ENCODE data around the gene DUS3L.
"Not testable (repeated sequence)": the region's sequence is repeated elsewhere in the genome, so short reads cannot be mapped to it uniquely, and the experiment has no call there.

Gene DUS3L

DNA sequence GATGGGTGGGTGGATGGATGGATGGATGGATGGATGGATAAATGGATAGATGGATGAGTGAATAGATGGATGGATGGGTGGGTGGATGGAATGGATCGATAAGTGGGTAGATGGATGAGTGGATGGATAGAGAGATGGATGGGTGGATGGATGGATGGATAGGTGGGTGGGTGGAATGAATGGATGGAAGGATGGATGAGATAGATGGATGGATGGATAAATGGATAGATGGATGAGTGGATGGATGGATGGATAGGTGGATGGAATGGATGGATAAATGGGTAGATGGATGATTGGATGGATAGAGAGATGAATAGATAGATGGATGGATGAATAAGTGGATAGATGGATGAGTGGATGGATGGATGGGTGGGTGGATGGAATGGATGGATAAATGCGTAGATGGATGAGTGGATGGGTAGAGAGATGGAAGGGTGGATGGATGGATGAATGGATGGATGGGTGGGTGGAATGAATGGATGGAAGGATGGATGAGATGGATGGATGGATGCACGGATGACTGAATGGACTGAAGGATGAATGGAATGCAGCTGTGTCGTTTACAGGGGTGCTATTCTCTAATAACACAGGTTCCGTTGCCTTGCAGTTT lies 28.2 kb downstream of the DUS3L start:
- no peak overlapping the region for H3K27ac ChIP-seq (ENCODE audit: low read length)
- no peak overlapping the region for H3K9ac ChIP-seq (ENCODE audit: low read length in 2 of 2)
- H3K4me1 ChIP-seq (ENCODE audit: control insufficient read depth, insufficient read depth, low read length) = no peaks in the 10 kb centered on the region
- H3K4me3 ChIP-seq (ENCODE audit: low read length in 2 of 2) = no peak overlapping the region
- H3K27me3 ChIP-seq (ENCODE audit: control insufficient read depth in 1 of 2, insufficient read depth in 2 of 2, low read length in 2 of 2) = peaks cover 0 to 4% of the 10 kb centered on the region in 2 donors
- peaks cover 0 to 3% of the 10 kb centered on the region in 2 donors for H3K9me3 ChIP-seq (ENCODE audit: control insufficient read depth in 2 of 2, low read length in 2 of 2)
- H3K36me3 ChIP-seq (ENCODE audit: control insufficient read depth in 2 of 2, insufficient read depth in 2 of 2, low read length in 2 of 2) = no peaks in the 10 kb centered on the region

DNA sequence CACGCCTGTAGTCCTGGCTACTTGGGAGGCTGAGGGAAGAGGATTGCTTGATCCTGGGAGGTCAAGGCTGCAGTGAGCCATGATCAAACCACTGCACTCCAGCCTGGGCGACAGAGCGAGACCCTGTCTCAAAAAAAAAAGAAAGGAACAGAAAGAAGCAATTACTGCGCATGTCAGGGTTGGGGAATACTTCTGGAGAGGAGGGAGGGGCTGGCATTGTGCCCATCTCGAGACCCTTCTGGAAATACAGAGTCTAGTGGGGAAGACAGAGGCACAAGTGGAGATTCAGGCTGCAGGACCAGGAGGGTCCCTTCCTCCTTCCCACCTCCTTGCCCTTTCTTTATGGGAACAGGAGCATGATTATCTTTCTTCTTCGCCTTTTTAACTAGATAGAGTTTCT lies 37.2 kb downstream of the DUS3L start:
- H3K9ac ChIP-seq (ENCODE audit: low read length in 2 of 2) = no peak overlapping the region
- H3K27ac ChIP-seq (ENCODE audit: low read length) = no peak overlapping the region
- no peak overlapping the region for H3K4me3 ChIP-seq (ENCODE audit: low read length in 2 of 2)
- no peaks in the 10 kb centered on the region for H3K9me3 ChIP-seq (ENCODE audit: control insufficient read depth in 2 of 2, low read length in 2 of 2)
- no peaks in the 10 kb centered on the region for H3K36me3 ChIP-seq (ENCODE audit: control insufficient read depth in 2 of 2, insufficient read depth in 2 of 2, low read length in 2 of 2)
- peaks cover 3 to 9% of the 10 kb centered on the region in 2 donors for H3K27me3 ChIP-seq (ENCODE audit: control insufficient read depth in 1 of 2, insufficient read depth in 2 of 2, low read length in 2 of 2)
- H3K4me1 ChIP-seq (ENCODE audit: control insufficient read depth, insufficient read depth, low read length) = no peaks in the 10 kb centered on the region

DNA sequence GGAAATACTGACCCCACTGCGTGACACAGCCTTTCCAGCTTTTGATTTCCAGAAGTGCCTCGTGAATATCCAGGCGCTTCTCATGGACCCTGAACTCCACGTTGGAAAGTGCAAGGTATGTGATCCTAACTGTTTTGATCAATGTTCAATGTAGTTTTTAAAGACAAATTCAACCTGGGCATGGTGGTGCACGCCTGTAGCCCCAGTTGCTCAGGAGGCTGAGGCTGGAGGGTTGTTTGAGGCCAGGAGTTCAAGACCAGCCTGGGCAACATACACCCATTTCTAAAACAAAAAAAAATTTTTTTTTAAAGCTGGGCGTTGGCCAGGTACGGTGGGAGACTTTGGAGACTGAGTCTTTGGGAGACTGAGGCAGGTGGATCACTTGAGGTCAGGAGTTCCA lies 39.3 kb downstream of the DUS3L start:
- H3K36me3 ChIP-seq (ENCODE audit: control insufficient read depth in 2 of 2, insufficient read depth in 2 of 2, low read length in 2 of 2) = no peaks in the 10 kb centered on the region
- no peak overlapping the region for H3K9ac ChIP-seq (ENCODE audit: low read length in 2 of 2)
- H3K4me3 ChIP-seq (ENCODE audit: low read length in 2 of 2) = no peak overlapping the region
- no peaks in the 10 kb centered on the region for H3K9me3 ChIP-seq (ENCODE audit: control insufficient read depth in 2 of 2, low read length in 2 of 2)
- H3K27ac ChIP-seq (ENCODE audit: low read length) = no peak overlapping the region
- peaks cover 3 to 4% of the 10 kb centered on the region in 2 donors for H3K27me3 ChIP-seq (ENCODE audit: control insufficient read depth in 1 of 2, insufficient read depth in 2 of 2, low read length in 2 of 2)
- no peaks in the 10 kb centered on the region for H3K4me1 ChIP-seq (ENCODE audit: control insufficient read depth, insufficient read depth, low read length)

DNA sequence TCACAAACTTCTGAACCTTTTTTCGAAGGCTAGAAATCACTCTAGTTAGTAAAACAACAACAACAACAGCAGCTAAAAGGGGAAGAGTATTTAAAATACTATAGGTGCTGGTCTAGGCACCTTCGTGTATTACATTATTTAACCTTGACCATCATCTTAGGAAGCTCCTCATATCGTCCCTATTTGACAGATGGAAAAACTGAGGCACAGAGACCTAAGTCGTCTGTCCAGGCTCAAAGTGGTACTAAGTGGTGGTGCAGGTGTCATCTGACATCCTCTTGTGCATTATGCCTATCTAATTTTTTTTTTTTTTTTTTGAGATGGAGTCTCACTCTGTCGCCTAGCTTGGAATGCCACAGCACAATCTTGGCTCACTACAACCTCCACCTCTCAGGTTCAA lies 41.5 kb downstream of the DUS3L start:
- Histone ChIP-seq H3K9me3 (ENCODE audit: control insufficient read depth in 2 of 2, low read length in 2 of 2) (no peaks in the 10 kb centered on the region), H3K27me3 (ENCODE audit: control insufficient read depth in 1 of 2, insufficient read depth in 2 of 2, low read length in 2 of 2) (peaks cover 3 to 4% of the 10 kb centered on the region in 2 donors), H3K4me3 (ENCODE audit: low read length in 2 of 2) (no peak overlapping the region), H3K9ac (ENCODE audit: low read length in 2 of 2) (no peak overlapping the region), H3K27ac (ENCODE audit: low read length) (no peak overlapping the region), H3K36me3 (ENCODE audit: control insufficient read depth in 2 of 2, insufficient read depth in 2 of 2, low read length in 2 of 2) (no peaks in the 10 kb centered on the region), H3K4me1 (ENCODE audit: control insufficient read depth, insufficient read depth, low read length) (no peaks in the 10 kb centered on the region)

DNA sequence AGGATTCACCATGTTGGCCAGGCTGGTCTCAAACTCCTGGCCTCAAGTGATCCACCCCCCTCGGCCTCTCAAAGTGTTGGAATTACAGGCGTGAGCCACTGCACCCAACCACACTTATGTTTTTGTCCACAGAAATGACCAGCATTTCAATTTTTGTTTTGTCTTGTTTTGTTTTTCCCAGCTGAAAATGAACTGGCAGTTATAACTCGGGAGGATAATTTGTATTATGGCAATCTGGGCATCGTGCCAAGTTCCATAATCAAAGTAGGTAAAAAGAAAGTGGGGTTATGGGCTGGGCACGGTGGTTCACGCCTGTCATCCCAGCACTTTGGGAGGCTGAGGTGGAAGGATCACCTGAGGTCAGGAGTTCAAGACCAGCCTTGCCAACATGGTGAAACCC lies 42.0 kb downstream of the DUS3L start:
- not testable (repeated sequence) for H3K9me3 ChIP-seq (ENCODE audit: control insufficient read depth in 2 of 2, low read length in 2 of 2); H3K4me3 ChIP-seq (ENCODE audit: low read length in 2 of 2); H3K27me3 ChIP-seq (ENCODE audit: control insufficient read depth in 1 of 2, insufficient read depth in 2 of 2, low read length in 2 of 2); H3K27ac ChIP-seq (ENCODE audit: low read length); H3K9ac ChIP-seq (ENCODE audit: low read length in 2 of 2); H3K36me3 ChIP-seq (ENCODE audit: control insufficient read depth in 2 of 2, insufficient read depth in 2 of 2, low read length in 2 of 2); H3K4me1 ChIP-seq (ENCODE audit: control insufficient read depth, insufficient read depth, low read length)

DNA sequence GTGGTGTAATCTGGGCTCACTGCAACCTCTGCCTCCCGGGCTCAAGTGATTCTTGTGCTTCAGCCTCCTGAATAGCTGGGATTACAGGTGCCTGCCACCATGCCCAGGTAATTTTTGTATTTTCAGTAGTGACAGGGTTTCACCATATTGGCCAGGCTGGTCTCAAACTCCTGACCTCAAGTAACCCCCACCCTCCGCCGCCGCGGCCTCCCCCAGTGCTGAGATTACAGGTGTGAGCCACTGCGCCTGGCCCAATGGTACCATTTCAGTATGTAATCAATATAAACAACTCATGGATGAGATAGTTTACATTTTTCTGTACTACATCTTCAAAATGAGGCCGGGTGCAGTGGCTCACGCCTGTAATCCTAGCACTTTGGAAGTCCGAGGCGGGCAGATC lies 46.0 kb downstream of the DUS3L start:
- not testable (repeated sequence) for H3K4me1 ChIP-seq (ENCODE audit: control insufficient read depth, insufficient read depth, low read length); H3K9ac ChIP-seq (ENCODE audit: low read length in 2 of 2); H3K36me3 ChIP-seq (ENCODE audit: control insufficient read depth in 2 of 2, insufficient read depth in 2 of 2, low read length in 2 of 2); H3K4me3 ChIP-seq (ENCODE audit: low read length in 2 of 2); H3K27me3 ChIP-seq (ENCODE audit: control insufficient read depth in 1 of 2, insufficient read depth in 2 of 2, low read length in 2 of 2); H3K27ac ChIP-seq (ENCODE audit: low read length); H3K9me3 ChIP-seq (ENCODE audit: control insufficient read depth in 2 of 2, low read length in 2 of 2)

DNA sequence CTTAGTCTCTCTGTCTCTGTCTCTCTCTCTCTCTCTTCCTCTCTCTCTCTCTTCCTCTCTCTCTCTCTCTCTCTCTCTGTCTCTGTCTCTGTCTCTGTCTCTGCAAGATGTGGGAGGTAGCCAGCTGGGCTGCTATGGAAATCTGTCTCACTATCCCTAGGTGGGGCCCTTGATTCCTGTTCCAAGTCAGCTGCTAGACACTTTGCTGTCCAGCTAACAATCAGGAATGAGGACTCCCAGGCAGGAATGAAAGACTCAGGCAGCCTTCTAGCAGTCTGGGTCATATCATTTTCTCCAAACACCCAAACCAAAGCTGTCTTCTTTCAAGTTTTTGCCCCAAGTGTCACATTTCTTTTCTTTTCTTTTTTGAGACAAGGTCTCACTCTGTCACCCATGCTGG lies 47.3 kb downstream of the DUS3L start:
- no peaks in the 10 kb centered on the region for H3K36me3 ChIP-seq (ENCODE audit: control insufficient read depth in 2 of 2, insufficient read depth in 2 of 2, low read length in 2 of 2)
- no peaks in the 10 kb centered on the region for H3K4me1 ChIP-seq (ENCODE audit: control insufficient read depth, insufficient read depth, low read length)
- no peak overlapping the region for H3K27ac ChIP-seq (ENCODE audit: low read length)
- peaks cover 0 to 2% of the 10 kb centered on the region in 2 donors for H3K27me3 ChIP-seq (ENCODE audit: control insufficient read depth in 1 of 2, insufficient read depth in 2 of 2, low read length in 2 of 2)
- H3K9ac ChIP-seq (ENCODE audit: low read length in 2 of 2) = no peak overlapping the region
- H3K9me3 ChIP-seq (ENCODE audit: control insufficient read depth in 2 of 2, low read length in 2 of 2) = no peaks in the 10 kb centered on the region
- H3K4me3 ChIP-seq (ENCODE audit: low read length in 2 of 2) = no peak overlapping the region

DNA sequence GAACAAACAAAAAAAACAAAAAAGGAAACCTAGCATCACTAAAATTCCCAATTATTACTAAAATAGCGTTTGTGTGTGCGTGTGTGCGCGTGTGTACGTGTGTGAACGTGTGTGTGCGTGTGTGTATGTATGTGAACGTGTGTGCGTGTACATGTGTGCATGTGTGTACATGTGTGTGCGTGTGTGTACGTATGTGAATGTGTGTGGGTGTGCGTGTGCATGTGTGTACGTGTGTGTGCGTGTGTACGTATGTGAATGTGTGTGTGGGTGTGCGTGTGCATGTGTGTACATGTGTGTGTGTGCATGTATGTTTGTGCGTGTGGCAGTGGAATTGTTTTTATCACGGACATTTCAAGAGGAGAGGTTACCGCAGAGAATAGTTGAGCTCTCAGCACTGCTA lies 48.9 kb downstream of the DUS3L start:
- no peaks in the 10 kb centered on the region for H3K36me3 ChIP-seq (ENCODE audit: control insufficient read depth in 2 of 2, insufficient read depth in 2 of 2, low read length in 2 of 2)
- H3K27me3 ChIP-seq (ENCODE audit: control insufficient read depth in 1 of 2, insufficient read depth in 2 of 2, low read length in 2 of 2) = no peaks in the 10 kb centered on the region
- no peak overlapping the region for H3K4me3 ChIP-seq (ENCODE audit: low read length in 2 of 2)
- H3K9me3 ChIP-seq (ENCODE audit: control insufficient read depth in 2 of 2, low read length in 2 of 2) = no peaks in the 10 kb centered on the region
- no peak overlapping the region for H3K9ac ChIP-seq (ENCODE audit: low read length in 2 of 2)
- no peak overlapping the region for H3K27ac ChIP-seq (ENCODE audit: low read length)
- no peaks in the 10 kb centered on the region for H3K4me1 ChIP-seq (ENCODE audit: control insufficient read depth, insufficient read depth, low read length)

DNA sequence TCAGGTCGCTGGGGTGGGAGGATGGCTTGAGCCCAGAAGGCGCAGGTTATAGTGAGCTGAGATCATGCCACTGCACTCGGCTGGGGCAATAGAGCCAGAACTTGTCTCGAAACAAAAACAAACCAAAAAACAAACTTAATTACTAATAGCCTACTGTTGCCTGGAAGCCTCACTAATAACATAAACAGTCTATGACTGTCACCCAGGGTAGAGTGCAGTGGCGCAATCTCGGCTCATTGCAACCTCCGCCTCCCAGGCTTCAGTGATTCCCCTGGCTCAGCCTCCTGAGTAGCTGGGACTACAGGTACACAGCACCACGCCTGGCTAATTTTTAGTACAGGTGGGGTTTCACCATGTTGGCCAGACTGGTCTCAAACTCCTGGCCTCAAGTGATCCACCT lies 52.5 kb downstream of the DUS3L start:
- Histone ChIP-seq H3K9me3 (ENCODE audit: control insufficient read depth in 2 of 2, low read length in 2 of 2) (no peaks in the 10 kb centered on the region), H3K4me1 (ENCODE audit: control insufficient read depth, insufficient read depth, low read length) (no peaks in the 10 kb centered on the region), H3K4me3 (ENCODE audit: low read length in 2 of 2) (no peak overlapping the region), H3K9ac (ENCODE audit: low read length in 2 of 2) (no peak overlapping the region), H3K36me3 (ENCODE audit: control insufficient read depth in 2 of 2, insufficient read depth in 2 of 2, low read length in 2 of 2) (no peaks in the 10 kb centered on the region), H3K27me3 (ENCODE audit: control insufficient read depth in 1 of 2, insufficient read depth in 2 of 2, low read length in 2 of 2) (no peaks in the 10 kb centered on the region), H3K27ac (ENCODE audit: low read length) (no peak overlapping the region)

Measured in stomach smooth muscle (tissue), 2 donors.